GM12878 (cell line): Measurements from ENCODE around the gene UBAC2. TPM values are rescaled to one million over a fixed set of nuclear protein-coding genes. Genes with fewer than 3 reads are reported as not detected.

Experiments
- ATAC-seq: fragments of 200-7000 bp; cut with Tn5 transposase; 3 replicates; pipeline ENCODE4 v1.9.1; 2020; ENCODE audit warnings: mild to moderate bottlenecking, moderate library complexity
- BruUV-seq: library from RNA; stranded (reverse); fragments of 400-500 nt; replicated peaks from 2 replicates; lab custom pipeline; 2021; lab: Mats Ljungman, UMichigan
- CTCF ChIA-PET: fragments of 300-600 bp; sonication (Branson Sonifier 250); formaldehyde crosslinking; extraction: SDS; loops from one replicate; lab custom pipeline; 2021; ENCODE audit warnings: inconsistent platforms; lab: Yijun Ruan, JAX
- POLR2A ChIA-PET: fragments of 350-600 bp; formaldehyde crosslinking; extraction: SDS; loops from one replicate; lab custom pipeline; 2021; ENCODE audit warnings: inconsistent platforms; lab: Charles Lee
- RAD21 ChIA-PET: fragments of 300-600 bp; sonication (Branson Sonifier 250); formaldehyde crosslinking; loops from one replicate; lab custom pipeline; 2023; ENCODE audit warnings: antibody characterized with exemption; ENCODE audit not compliant: unreplicated experiment; lab: Charles Lee
- SMC1A ChIA-PET: fragments of 300-600 bp; sonication (Branson Sonifier 250); formaldehyde crosslinking; loops from one replicate; lab custom pipeline; 2023; ENCODE audit not compliant: unreplicated experiment, uncharacterized antibody; lab: Charles Lee
- DNase-seq: peaks from one replicate; pipeline ENCODE4 v3.0.0-alpha.2; 2011; ENCODE audit warnings: low read depth, low spot score
- FAIRE-seq: peaks from 3 replicates; lab custom pipeline; 2011; peaks lifted over from hg19 to GRCh38; lab: Jason Lieb, UNC
- H2AFZ ChIP-seq: 2 replicates; pipeline ENCODE4 v1.6.0; 2011; ENCODE audit warnings: low read depth, low read length, control low read depth; ENCODE audit not compliant: control insufficient read depth
- H3K27ac ChIP-seq: 2 replicates; pipeline ENCODE4 v1.5.1; 2011; ENCODE audit warnings: control low read depth; ENCODE audit not compliant: control insufficient read depth, insufficient read depth
- H3K27me3 ChIP-seq, 2 experiments: replicated peaks in 1 of 2; 2 replicates each; pipeline versions ENCODE4 v1.6.0 to v1.6.1; 2011; ENCODE audit warnings: low read length in 1 of 2; ENCODE audit not compliant: control insufficient read depth in 2 of 2, insufficient read depth in 2 of 2
- H3K36me3 ChIP-seq, 2 experiments: 2 replicates each; pipeline ENCODE4 v1.5.1; 2011; ENCODE audit warnings: low read length in 1 of 2; ENCODE audit not compliant: control insufficient read depth in 2 of 2, insufficient read depth in 2 of 2
- H3K4me1 ChIP-seq: 2 replicates; pipeline ENCODE4 v1.6.1; 2011; ENCODE audit warnings: mild to moderate bottlenecking, low read length, moderate library complexity, mixed read lengths; ENCODE audit not compliant: control insufficient read depth, insufficient read depth
- H3K4me2 ChIP-seq: 2 replicates; pipeline ENCODE4 v1.6.0; 2011; ENCODE audit warnings: control low read depth; ENCODE audit not compliant: control insufficient read depth, insufficient read depth
- H3K4me3 ChIP-seq: fragments of 200-600 bp; sonication (generic); 2 replicates; pipeline ENCODE4 v1.5.1; 2016
- H3K79me2 ChIP-seq: 2 replicates; pipeline ENCODE4 v1.6.0; 2011; ENCODE audit warnings: low read length; ENCODE audit not compliant: control insufficient read depth, insufficient read depth
- H3K9ac ChIP-seq: 2 replicates; pipeline ENCODE4 v1.8.0; 2011; ENCODE audit warnings: low read length, control low read depth, mixed read lengths; ENCODE audit not compliant: control insufficient read depth, insufficient read depth
- H3K9me3 ChIP-seq: replicated peaks from 3 replicates; pipeline ENCODE4 v1.5.1; 2011; ENCODE audit warnings: mild to moderate bottlenecking, low read length; ENCODE audit not compliant: control insufficient read depth, insufficient read depth
- H4K20me1 ChIP-seq: 2 replicates; pipeline ENCODE4 v1.6.0; 2011; ENCODE audit not compliant: control insufficient read depth, insufficient read depth
- NFYB ChIP-seq: IDR thresholded peaks from 2 replicates; pipeline ENCODE4 v1.6.1; 2011; ENCODE audit warnings: low read depth, mild to moderate bottlenecking, low read length, improper control_type of control experiment, moderate library complexity; ENCODE audit not compliant: insufficient read depth
- NR2F1 ChIP-seq: fragments of 450-650 bp; conservative IDR thresholded peaks from 2 replicates; pipeline ENCODE4 v1.6.1; 2017; ENCODE audit warnings: mild to moderate bottlenecking
- PAX8 ChIP-seq: fragments of 450-650 bp; IDR thresholded peaks from 2 replicates; pipeline ENCODE4 v1.6.1; 2017; ENCODE audit warnings: mild to moderate bottlenecking, moderate library complexity
- RAD21 ChIP-seq: IDR thresholded peaks from 2 replicates; pipeline ENCODE4 v1.6.1; 2011; ENCODE audit warnings: mild to moderate bottlenecking, low read depth, low read length, moderate library complexity; ENCODE audit not compliant: insufficient read depth
- SMAD5 ChIP-seq: IDR thresholded peaks from 2 replicates; pipeline ENCODE4 v1.6.1; 2016; ENCODE audit warnings: antibody characterized with exemption, low read depth
- TAF1 ChIP-seq: IDR thresholded peaks from 2 replicates; pipeline ENCODE4 v1.6.1; 2011; ENCODE audit warnings: mild to moderate bottlenecking, low read depth, low read length, borderline replicate concordance
- TBL1XR1 ChIP-seq: IDR thresholded peaks from 2 replicates; pipeline ENCODE4 v1.6.1; 2012; ENCODE audit warnings: low read depth, low read length, improper control_type of control experiment
- ZBTB11 ChIP-seq: fragments of 450-650 bp; formaldehyde crosslinking; IDR thresholded peaks from 2 replicates; pipeline ENCODE4 v1.5.0; 2022; ENCODE audit warnings: mild to moderate bottlenecking, missing genetic modification characterization
- ZBTB33 ChIP-seq: fragments of 450-650 bp; IDR thresholded peaks from 2 replicates; pipeline ENCODE4 v1.6.1; 2017; ENCODE audit warnings: mild to moderate bottlenecking
- ZBTB40 ChIP-seq: fragments of 450-650 bp; IDR thresholded peaks from 2 replicates; pipeline ENCODE4 v1.6.1; 2016; ENCODE audit warnings: mild to moderate bottlenecking, moderate library complexity, borderline replicate concordance
- ZNF217 ChIP-seq: fragments of 450-650 bp; IDR thresholded peaks from 2 replicates; pipeline ENCODE4 v1.6.1; 2017; ENCODE audit warnings: antibody characterized with exemption, mild to moderate bottlenecking
- ZNF274 ChIP-seq: IDR thresholded peaks from one replicate; pipeline ENCODE4 v1.8.0; 2011; ENCODE audit not compliant: insufficient read length, insufficient read depth
- WGBS: methylation state at CpG from one replicate; pipeline ENCODE4 v1.1.6; 2016; ENCODE audit warnings: low lambda C conversion rate; ENCODE audit not compliant: insufficient replicate concordance, insufficient coverage; ENCODE audit errors: missing lambda C conversion rate; 5-methylcytosine and 5-hydroxymethylcytosine counted together
- in situ Hi-C: fragments of 300-500 bp; cut with MboI; formaldehyde crosslinking; loops from 9 replicates; pipeline ENCODE4 v1.14.3; 2018; ENCODE audit warnings: mixed read lengths
- intact Hi-C: fragments of 100-400 bp; cut with micrococcal nuclease; formaldehyde crosslinking; loops from one replicate; pipeline ENCODE4 v1.14.2; 2022; ENCODE audit not compliant: unreplicated experiment
- polyA plus RNA-seq, 11 experiments: library from polyadenylated mRNA; depleted of rRNA in 4 of 11; unstranded in 6 of 11; stranded (reverse) in 5 of 11; fragments of >200 nt; fragmentation: Nextera tagmentation in 4 of 11; fragmentation: Illumina TruSeq in 1 of 11; extraction: Ambion mirVana in 4 of 11; extraction: Trizol in 1 of 11; gene quantifications; 1 replicate in 1 of 11; 2 replicates in 10 of 11; pipeline versions ENCODE4 v1.2.1 to v1.2.3, GENCODE V29; 2011 to 2016; ENCODE audit warnings: inconsistent platforms in 2 of 11, missing spikeins in 2 of 11, low read depth in 1 of 11
- total RNA-seq, 4 experiments: library from RNA; depleted of rRNA in 3 of 4; stranded (reverse); fragments of >200 nt in 3 of 4; fragmentation: Illumina TruSeq in 1 of 4; extraction: Trizol in 1 of 4; gene quantifications; 2 replicates each; pipeline versions ENCODE4 v1.2.1 to v1.2.3, GENCODE V29; 2013 to 2021

The UBAC2 gene
- total and polyA plus RNA-seq, 10 of the 15 experiments (the other 5 are each of a cell fraction or from before 2014, with no cell fraction given): 3.0 to 54.6 (median 17.4) TPM

- TF ChIP-seq ZBTB40 (no peak), ZBTB11 (no peak), PAX8 (no peak), TAF1 (no peak)
Measured at GRCh38 chr13:99155821-99156220, 44.8 kb upstream of the UBAC2 start (continued).

- Histone ChIP-seq H3K4me1 (no peaks in the 10 kb centered on the region), H2AFZ (no peak overlapping the region), H3K9ac (no peak overlapping the region), H3K36me3 (no peaks in the 10 kb centered on the region), H3K4me2 (no peak overlapping the region), H3K9me3 (no peaks in the 10 kb centered on the region; the same call in 2 of the 3 replicates), H4K20me1 (no peaks in the 10 kb centered on the region), H3K27ac (no peak overlapping the region), H3K4me3 (no peak overlapping the region), H3K79me2 (no peaks in the 10 kb centered on the region), H3K27me3 (peaks cover 0 to 6% of the 10 kb centered on the region in 2 experiments; a peak in 3 of 4 replicates)
- DNase-seq: no peak
- in situ Hi-C loops (no loop called here), intact Hi-C loops (no loop called here)
- ChIA-PET POLR2A (no interaction called here), CTCF (no interaction called here), RAD21 (no interaction called here), SMC1A (no interaction called here)
- no peak for FAIRE-seq
- ATAC-seq: no peak
- WGBS: 66% methylated on average over 5 of the region's 5 CpGs
- BruUV-seq: no TSS peak
- no peak for TF ChIP-seq NFYB
- TF ChIP-seq ZNF274: no peak
- TF ChIP-seq ZBTB33: no peak
- TF ChIP-seq RAD21: no peak
- TF ChIP-seq NR2F1: no peak
- TF ChIP-seq ZNF217: no peak
- no peak for TF ChIP-seq SMAD5
- TF ChIP-seq TBL1XR1: no peak
Measured at GRCh38 chr13:99157046-99157445, 43.6 kb upstream of the UBAC2 start.
